Liver (tissue), 9 donors: ENCODE measurements around the gene KDM4C. TPM values are rescaled to one million over a fixed set of nuclear protein-coding genes. Genes with fewer than 3 reads are reported as not detected.

ENCODE experiments used
- DNase-seq: peaks from one replicate; pipeline ENCODE4 v3.0.0-alpha.2; 2017; ENCODE audit warnings: low spot score
- H3K27ac ChIP-seq, 2 donors: one replicate each; pipeline ENCODE4 v1.7.0; 2013; ENCODE audit warnings: inconsistent platforms in 2 of 2, low read length in 2 of 2, control low read depth in 1 of 2, low read depth in 1 of 2, mild to moderate bottlenecking in 1 of 2
- H3K27me3 ChIP-seq, 4 donors: one replicate each; pipeline versions ENCODE4 v1.6.1 to v1.7.0; 2013; ENCODE audit warnings: low read length in 3 of 4, inconsistent platforms in 1 of 4, mild to moderate bottlenecking in 1 of 4, moderate library complexity in 1 of 4; ENCODE audit not compliant: control insufficient read depth in 4 of 4, insufficient read depth in 4 of 4
- H3K36me3 ChIP-seq, 4 donors: one replicate each; pipeline versions ENCODE4 v1.6.1 to v1.7.0; 2013; ENCODE audit warnings: low read length in 3 of 4, mild to moderate bottlenecking in 3 of 4, low read depth in 1 of 4, moderate library complexity in 1 of 4; ENCODE audit not compliant: control insufficient read depth in 4 of 4, insufficient read depth in 3 of 4
- H3K4me1 ChIP-seq, 4 donors: one replicate each; pipeline versions ENCODE4 v1.6.1 to v1.7.0; 2013; ENCODE audit warnings: low read length in 3 of 4, mild to moderate bottlenecking in 3 of 4, moderate library complexity in 1 of 4; ENCODE audit not compliant: control insufficient read depth in 4 of 4, insufficient read depth in 4 of 4
- H3K4me3 ChIP-seq, 3 donors: one replicate each; pipeline versions ENCODE4 v1.6.1 to v1.7.0; 2013; ENCODE audit warnings: low read length in 3 of 3, control low read depth in 1 of 3, low read depth in 1 of 3, mild to moderate bottlenecking in 1 of 3
- H3K9ac ChIP-seq, 2 donors: one replicate each; pipeline ENCODE4 v1.7.0; 2013; ENCODE audit warnings: low read length in 2 of 2, mild to moderate bottlenecking in 2 of 2, moderate library complexity in 2 of 2, control low read depth in 1 of 2, low read depth in 1 of 2
- H3K9me3 ChIP-seq, 4 donors: one replicate each; pipeline versions ENCODE4 v1.6.1 to v1.7.0; 2013; ENCODE audit warnings: low read length in 3 of 4; ENCODE audit not compliant: control insufficient read depth in 4 of 4
- FOXA1 ChIP-seq: IDR thresholded peaks from 2 replicates; pipeline ENCODE4 v1.6.1; 2016; ENCODE audit warnings: antibody characterized with exemption
- FOXA2 ChIP-seq: IDR thresholded peaks from 2 replicates; pipeline ENCODE4 v1.6.1; 2016; ENCODE audit warnings: antibody characterized with exemption
- HNF4A ChIP-seq, 2 donors: conservative IDR thresholded peaks; 2 replicates each; pipeline ENCODE4 v1.6.1; 2016; ENCODE audit warnings: antibody characterized with exemption in 2 of 2, mild to moderate bottlenecking in 2 of 2
- HNF4G ChIP-seq: IDR thresholded peaks from 2 replicates; pipeline ENCODE4 v1.6.1; 2016; ENCODE audit warnings: antibody characterized with exemption
- JUND ChIP-seq, 2 donors: IDR thresholded peaks; 2 replicates each; pipeline ENCODE4 v1.6.1; 2016; ENCODE audit warnings: antibody characterized with exemption in 2 of 2
- MAX ChIP-seq: IDR thresholded peaks from 2 replicates; pipeline ENCODE4 v1.6.1; 2016; ENCODE audit warnings: antibody characterized with exemption
- RAD21 ChIP-seq, 2 donors: IDR thresholded peaks; 2 replicates each; pipeline ENCODE4 v1.6.1; 2016; ENCODE audit warnings: antibody characterized with exemption in 2 of 2, mild to moderate bottlenecking in 2 of 2
- REST ChIP-seq: IDR thresholded peaks from 2 replicates; pipeline ENCODE4 v1.6.1; 2016; ENCODE audit warnings: antibody characterized with exemption, mild to moderate bottlenecking
- RXRA ChIP-seq, 2 donors: IDR thresholded peaks; 2 replicates each; pipeline ENCODE4 v1.6.1; 2017 to 2018; ENCODE audit warnings: antibody characterized with exemption in 2 of 2, mild to moderate bottlenecking in 1 of 2
- SP1 ChIP-seq: IDR thresholded peaks from 2 replicates; pipeline ENCODE4 v1.6.1; 2018; ENCODE audit warnings: antibody characterized with exemption, mild to moderate bottlenecking
- YY1 ChIP-seq: IDR thresholded peaks from 2 replicates; pipeline ENCODE4 v1.6.1; 2016; ENCODE audit warnings: antibody characterized with exemption, mild to moderate bottlenecking
- ZBTB33 ChIP-seq: IDR thresholded peaks from 2 replicates; pipeline ENCODE4 v1.6.1; 2016; ENCODE audit warnings: antibody characterized with exemption
- WGBS: extraction: QIAGEN DNeasy Blood & Tissue Kit; methylation state at CpG from one replicate; pipeline ENCODE4 v1.1.7; 2013; 5-methylcytosine and 5-hydroxymethylcytosine counted together
- polyA plus RNA-seq, 2 donors: library from polyadenylated mRNA; stranded (reverse) in 1 of 2; unstranded in 1 of 2; fragments of 200-250 nt in 1 of 2; fragments of >200 nt in 1 of 2; fragmentation: Nextera tagmentation in 1 of 2; extraction: Ambion mirVana in 1 of 2; gene quantifications; one replicate each; pipeline versions ENCODE4 v1.2.1 to v1.2.3, GENCODE V29; 2013 to 2015
- total RNA-seq, 2 donors: library from RNA; depleted of rRNA; stranded (reverse); fragments of >200 nt; gene quantifications; one replicate each; pipeline ENCODE4 v1.2.3, GENCODE V29; 2014
- donor health status: healthy.
- donor health status: healthy.
- donor health status: healthy.
- donor health status: healthy.
- donor health status: healthy.

Gene KDM4C
- total and polyA plus RNA-seq, 4 donors = 4.3 to 40.2 (median 24.0) TPM

GRCh38 chr9:7083192-7083591, 325.4 kb downstream of the KDM4C start:
- H3K27ac ChIP-seq = no peak overlapping the region
- no peak for DNase-seq
- peaks cover 0 to 5% (median 0%) of the 10 kb centered on the region in 4 donors for H3K4me1 ChIP-seq
- 43% methylated on average over 1 of the region's 1 CpG for whole genome bisulfite sequencing
- no peaks in the 10 kb centered on the region for H3K27me3 ChIP-seq
- no peaks in the 10 kb centered on the region for H3K9me3 ChIP-seq
- H3K9ac ChIP-seq = no peak overlapping the region
- no peak for TF ChIP-seq RAD21 (IDR thresholded peaks at IDR 0.05)
- TF ChIP-seq YY1 = peak; percentile 36
- TF ChIP-seq RXRA (IDR thresholded peaks at IDR 0.05) = peak in 1 of 2 donors; percentile 27
- TF ChIP-seq FOXA2 = peak; percentile 4
- TF ChIP-seq HNF4A (conservative IDR thresholded peaks at IDR 0.05) = peak; percentile 87
- TF ChIP-seq HNF4G = peak; percentile 53
- TF ChIP-seq ZBTB33 = no peak
- TF ChIP-seq SP1 = peak; percentile 52
- no peak for TF ChIP-seq FOXA1
- peaks cover 0 to 7% (median 3%) of the 10 kb centered on the region in 4 donors for H3K36me3 ChIP-seq
- no peak overlapping the region for H3K4me3 ChIP-seq

- H3K9me3 ChIP-seq = no peaks in the 10 kb centered on the region
- 95% methylated on average over 4 of the region's 4 CpGs for WGBS
- H3K27ac ChIP-seq = no peak overlapping the region
- no peak for DNase-seq
- H3K4me3 ChIP-seq = no peak overlapping the region
- no peak overlapping the region for H3K9ac ChIP-seq
- TF ChIP-seq JUND (IDR thresholded peaks at IDR 0.05) (no peak), REST (no peak), MAX (no peak), ZBTB33 (no peak), FOXA2 (no peak), HNF4G (no peak)
- H3K4me1 ChIP-seq = peaks cover 0 to 5% (median 0%) of the 10 kb centered on the region in 4 donors
- peaks cover 0 to 7% (median 1%) of the 10 kb centered on the region in 4 donors for H3K36me3 ChIP-seq
- no peaks in the 10 kb centered on the region for H3K27me3 ChIP-seq
Measured at GRCh38 chr9:7085357-7085756, 327.6 kb downstream of the KDM4C start.
